ENCODE results near the gene OASL. TPM values are rescaled to one million over a fixed set of nuclear protein-coding genes. Genes with fewer than 3 reads are reported as not detected.

Gene OASL
- total RNA-seq, 2 experiments from 2014 or later: 11.1 to 11.4 TPM

GRCh38 chr12:120983759-120984158 is 55.3 kb downstream of the OASL start:
- no peak overlapping the region for H3K4me3 Mint-ChIP-seq

GRCh38 chr12:120982659-120983058 is 56.4 kb downstream of the OASL start:
- Mint-ChIP-seq H3K9me3 (no peaks in the 10 kb centered on the region), H3K4me3 (no peak overlapping the region), H3K36me3 (ENCODE audit: low read depth) (no peaks in the 10 kb centered on the region), H3K4me1 (ENCODE audit: low read depth) (no peaks in the 10 kb centered on the region), H3K27ac (no peak overlapping the region), H3K27me3 (no peaks in the 10 kb centered on the region)
- ATAC-seq (no peak), DNase-seq (no peak)
- ChIA-PET CTCF (interaction anchor here (0.6 to 3.9 kb wide), 2 partner anchors 10 to 177 kb away, joined by 3 to 24 read pairs; no protein-coding TSS in a partner anchor), POLR2A (no interaction called here)
- intact Hi-C loops (cut with micrococcal nuclease): no loop called here
- TF ChIP-seq CTCF (IDR thresholded peaks at IDR 0.05): no peak

More at GRCh38 chr12:120983759-120984158, 55.3 kb downstream of the OASL start:
- intact Hi-C loops (cut with micrococcal nuclease): no loop called here
- no peaks in the 10 kb centered on the region for H3K4me1 Mint-ChIP-seq (ENCODE audit: low read depth)
- DNase-seq: no peak
- ChIA-PET CTCF (interaction anchor here (3.9 kb wide), 1 partner anchor 11 kb away, joined by 24 read pairs; no protein-coding TSS in a partner anchor), POLR2A (no interaction called here)
- H3K27me3 Mint-ChIP-seq: no peaks in the 10 kb centered on the region
- ATAC-seq: no peak
- H3K27ac Mint-ChIP-seq: no peak overlapping the region
- no peaks in the 10 kb centered on the region for H3K9me3 Mint-ChIP-seq
- no peaks in the 10 kb centered on the region for H3K36me3 Mint-ChIP-seq (ENCODE audit: low read depth)
- TF ChIP-seq CTCF (IDR thresholded peaks at IDR 0.05): no peak

GRCh38 chr12:120981407-120981941 is 57.6 kb downstream of the OASL start:
- Mint-ChIP-seq H3K4me3 (no peak overlapping the region), H3K36me3 (ENCODE audit: low read depth) (no peaks in the 10 kb centered on the region), H3K27me3 (no peaks in the 10 kb centered on the region), H3K9me3 (no peaks in the 10 kb centered on the region), H3K27ac (no peak overlapping the region), H3K4me1 (ENCODE audit: low read depth) (no peaks in the 10 kb centered on the region)
- ATAC-seq: no peak
- intact Hi-C loops (cut with micrococcal nuclease): no loop called here
- TF ChIP-seq CTCF (IDR thresholded peaks at IDR 0.05): no peak
- CTCF ChIA-PET: interaction anchor here (1.0 to 3.9 kb wide), 2 partner anchors 9 to 332 kb away, joined by 3 to 24 read pairs; no protein-coding TSS in a partner anchor
- DNase-seq: no peak
- POLR2A ChIA-PET: no interaction called here

GRCh38 chr12:120980800-120981368 is 58.2 kb downstream of the OASL start:
- intact Hi-C loops (cut with micrococcal nuclease): no loop called here
- no peaks in the 10 kb centered on the region for H3K4me1 Mint-ChIP-seq (ENCODE audit: low read depth)
- H3K36me3 Mint-ChIP-seq (ENCODE audit: low read depth): no peaks in the 10 kb centered on the region
- CTCF ChIA-PET: interaction anchor here (0.5 to 3.9 kb wide), 5 partner anchors 8 to 654 kb away, joined by 3 to 24 read pairs (median 5); no protein-coding TSS in a partner anchor
- ATAC-seq: no peak
- POLR2A ChIA-PET: no interaction called here
- H3K27me3 Mint-ChIP-seq: no peaks in the 10 kb centered on the region
- no peak for DNase-seq
- H3K27ac Mint-ChIP-seq: no peak overlapping the region
- H3K4me3 Mint-ChIP-seq: no peak overlapping the region
- H3K9me3 Mint-ChIP-seq: no peaks in the 10 kb centered on the region
- TF ChIP-seq CTCF (IDR thresholded peaks at IDR 0.05): no peak
